Smooth muscle cell of the pulmonary artery (primary cell): ENCODE results near the gene FZD10. TPM values are rescaled to one million over a fixed set of nuclear protein-coding genes. Genes with fewer than 3 reads are reported as not detected.

ENCODE experiments used
- total RNA-seq: library from RNA; depleted of rRNA; stranded (reverse); fragments of >200 nt; gene quantifications from 2 replicates; pipeline ENCODE4 v1.2.3, GENCODE V29; 2014

Gene FZD10, protein sequence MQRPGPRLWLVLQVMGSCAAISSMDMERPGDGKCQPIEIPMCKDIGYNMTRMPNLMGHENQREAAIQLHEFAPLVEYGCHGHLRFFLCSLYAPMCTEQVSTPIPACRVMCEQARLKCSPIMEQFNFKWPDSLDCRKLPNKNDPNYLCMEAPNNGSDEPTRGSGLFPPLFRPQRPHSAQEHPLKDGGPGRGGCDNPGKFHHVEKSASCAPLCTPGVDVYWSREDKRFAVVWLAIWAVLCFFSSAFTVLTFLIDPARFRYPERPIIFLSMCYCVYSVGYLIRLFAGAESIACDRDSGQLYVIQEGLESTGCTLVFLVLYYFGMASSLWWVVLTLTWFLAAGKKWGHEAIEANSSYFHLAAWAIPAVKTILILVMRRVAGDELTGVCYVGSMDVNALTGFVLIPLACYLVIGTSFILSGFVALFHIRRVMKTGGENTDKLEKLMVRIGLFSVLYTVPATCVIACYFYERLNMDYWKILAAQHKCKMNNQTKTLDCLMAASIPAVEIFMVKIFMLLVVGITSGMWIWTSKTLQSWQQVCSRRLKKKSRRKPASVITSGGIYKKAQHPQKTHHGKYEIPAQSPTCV
- total RNA-seq: not detected in 2 replicates

DNA sequence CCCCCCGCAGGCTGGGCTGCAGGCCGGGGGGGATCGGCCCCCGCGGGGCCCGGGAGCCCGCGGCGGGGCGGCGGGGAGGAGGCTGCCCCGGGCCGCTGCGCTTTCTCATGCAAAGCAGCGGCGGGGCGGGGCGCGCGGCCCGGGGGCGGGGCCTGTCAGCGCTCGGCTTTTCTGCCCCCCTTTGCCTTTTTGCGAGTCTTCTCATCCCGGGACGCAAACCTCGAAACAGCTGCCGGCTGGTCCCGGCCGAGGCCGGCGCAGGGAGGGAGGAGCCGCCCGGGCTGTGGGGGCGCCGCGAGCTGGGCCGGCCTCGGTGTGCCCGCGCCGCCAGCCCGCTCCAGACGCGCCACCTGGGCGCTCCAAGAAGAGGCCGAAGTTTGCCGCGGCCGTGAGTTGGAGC is at the start of gene FZD10:
Gene FZD10 (plus strand): TSS at position 198 of the 400 bp plus-strand sequence. CDS start 479 bp downstream, outside the sequence.

Other genes with a start within 250 kb of the FZD10 start
- gene PIWIL1, start 175.4 kb downstream of the FZD10 start, total RNA-seq: not detected in 2 replicates